Loucy (cell line): ENCODE results near the gene RBM15B.

Source experiments
- CTCF ChIP-seq: fragments of 200-600 bp; sonication (generic); conservative IDR thresholded peaks from 2 replicates; pipeline ENCODE4 v1.5.1; 2014; ENCODE audit warnings: mild to moderate bottlenecking, antibody characterized with exemption, low read length
- EZH2phosphoT487 ChIP-seq: fragments of 200-600 bp; IDR thresholded peaks from 2 replicates; pipeline ENCODE4 v1.6.1; 2018; ENCODE audit warnings: antibody characterized with exemption, mild to moderate bottlenecking, moderate library complexity, borderline replicate concordance

- no peak for TF ChIP-seq CTCF
- no peak for TF ChIP-seq EZH2phosphoT487
Measured at GRCh38 chr3:51375571-51375970, 15.5 kb upstream of the RBM15B start.
